ENCODE measurements around the gene PTCH2. TPM values are rescaled to one million over a fixed set of nuclear protein-coding genes. Genes with fewer than 3 reads are reported as not detected.
A peak's percentile ranks its signal among the peaks of the same experiment; 100 is the strongest.

PTCH2 gene
- total RNA-seq, 4 donors from 2014 or later: 0.09 to 0.19 TPM; not detected in 2

DNA sequence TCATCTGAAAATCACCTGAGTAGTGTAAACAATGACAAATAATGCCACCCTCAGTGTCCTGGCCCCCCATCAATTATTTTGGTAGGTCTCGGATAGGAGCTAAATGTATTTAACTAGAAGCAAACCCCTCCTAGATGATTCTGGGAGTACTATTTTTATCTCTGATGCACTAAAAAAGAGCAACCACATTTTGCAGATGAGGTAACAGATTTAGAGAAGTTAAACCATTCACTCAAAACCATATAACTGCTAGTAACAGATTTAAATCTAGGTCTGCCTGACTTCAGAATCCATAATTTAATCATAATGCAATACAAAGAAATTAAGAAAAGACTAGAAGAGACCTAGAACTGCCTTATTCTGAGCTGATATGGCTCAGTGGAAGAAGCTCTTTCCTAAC, 17.3 kb upstream of the PTCH2 start:
- Histone ChIP-seq H3K4me3 (no peak overlapping the region), H3K9me3 (no peaks in the 10 kb centered on the region), H3K27ac (no peak overlapping the region), H3K27me3 (no peaks in the 10 kb centered on the region), H3K36me3 (peaks cover 0 to 48% (median 0%) of the 10 kb centered on the region in 3 donors), H3K4me1 (no peaks in the 10 kb centered on the region)
- intact Hi-C loops (cut with DNase I): no loop called here
- 64 to 94% methylated on average over 1 of the region's 1 CpG for WGBS, 2 donors
- no peak for DNase-seq
- TF ChIP-seq POLR2A (IDR thresholded peaks at IDR 0.05): no peak
- TF ChIP-seq, protein P1, sequence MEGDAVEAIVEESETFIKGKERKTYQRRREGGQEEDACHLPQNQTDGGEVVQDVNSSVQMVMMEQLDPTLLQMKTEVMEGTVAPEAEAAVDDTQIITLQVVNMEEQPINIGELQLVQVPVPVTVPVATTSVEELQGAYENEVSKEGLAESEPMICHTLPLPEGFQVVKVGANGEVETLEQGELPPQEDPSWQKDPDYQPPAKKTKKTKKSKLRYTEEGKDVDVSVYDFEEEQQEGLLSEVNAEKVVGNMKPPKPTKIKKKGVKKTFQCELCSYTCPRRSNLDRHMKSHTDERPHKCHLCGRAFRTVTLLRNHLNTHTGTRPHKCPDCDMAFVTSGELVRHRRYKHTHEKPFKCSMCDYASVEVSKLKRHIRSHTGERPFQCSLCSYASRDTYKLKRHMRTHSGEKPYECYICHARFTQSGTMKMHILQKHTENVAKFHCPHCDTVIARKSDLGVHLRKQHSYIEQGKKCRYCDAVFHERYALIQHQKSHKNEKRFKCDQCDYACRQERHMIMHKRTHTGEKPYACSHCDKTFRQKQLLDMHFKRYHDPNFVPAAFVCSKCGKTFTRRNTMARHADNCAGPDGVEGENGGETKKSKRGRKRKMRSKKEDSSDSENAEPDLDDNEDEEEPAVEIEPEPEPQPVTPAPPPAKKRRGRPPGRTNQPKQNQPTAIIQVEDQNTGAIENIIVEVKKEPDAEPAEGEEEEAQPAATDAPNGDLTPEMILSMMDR (IDR thresholded peaks at IDR 0.05): no peak

DNA sequence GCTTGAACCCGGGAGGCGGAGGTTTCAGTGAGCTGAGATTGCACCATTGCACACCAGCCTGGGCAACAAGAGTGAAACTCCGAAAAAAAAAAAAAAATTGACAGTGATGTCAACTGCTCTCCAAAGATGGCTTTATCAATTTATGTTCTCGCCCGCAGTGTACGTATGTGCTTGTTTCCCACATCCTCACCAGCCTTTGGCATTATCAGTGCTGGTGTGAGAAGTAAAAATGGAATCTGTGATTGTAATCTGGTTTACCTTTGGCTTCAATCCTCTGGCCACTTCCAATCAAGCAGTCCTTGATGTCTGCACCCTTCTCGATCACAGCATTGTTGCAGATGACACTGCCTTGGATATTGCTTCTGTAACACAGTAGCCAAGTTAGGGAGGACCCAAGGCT, 14.4 kb upstream of the PTCH2 start:
- no peak for DNase-seq
- no peaks in the 10 kb centered on the region for H3K9me3 ChIP-seq
- intact Hi-C loops (cut with DNase I): no loop called here
- TF ChIP-seq, protein P1 (IDR thresholded peaks at IDR 0.05): no peak
- no peak for TF ChIP-seq POLR2A (IDR thresholded peaks at IDR 0.05)
- H3K27me3 ChIP-seq: no peaks in the 10 kb centered on the region
- H3K4me3 ChIP-seq: no peak overlapping the region
- H3K4me1 ChIP-seq: no peaks in the 10 kb centered on the region
- WGBS, 2 donors: 90 to 94% methylated on average over 7 of the region's 7 CpGs
- no peak overlapping the region for H3K27ac ChIP-seq
- peaks cover 0 to 44% (median 0%) of the 10 kb centered on the region in 3 donors for H3K36me3 ChIP-seq

DNA sequence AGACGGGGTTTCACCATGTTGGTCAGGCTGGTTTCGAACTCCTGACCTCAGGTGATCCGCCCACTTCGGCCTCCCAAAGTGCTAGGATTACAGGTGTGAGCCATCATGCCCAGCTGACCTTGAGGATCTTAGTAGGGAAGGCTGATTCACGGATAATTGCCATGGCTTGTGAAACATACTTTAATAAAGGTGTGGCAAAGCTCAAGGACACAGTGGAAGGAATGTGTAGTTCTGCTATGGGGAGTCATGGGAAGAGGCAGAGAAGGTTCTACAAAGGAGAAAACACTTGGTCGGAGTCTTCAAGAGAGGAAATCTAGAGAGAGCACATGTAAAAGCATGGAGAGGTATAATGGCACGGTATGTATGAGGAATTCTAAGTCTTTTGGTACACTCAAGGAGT, 12.7 kb upstream of the PTCH2 start:
- intact Hi-C loops (cut with DNase I): no loop called here
- Histone ChIP-seq H3K27ac (peak overlapping the region in 1 of 4 donors; percentile 3), H3K27me3 (no peaks in the 10 kb centered on the region), H3K4me3 (no peak overlapping the region), H3K9me3 (no peaks in the 10 kb centered on the region), H3K4me1 (no peaks in the 10 kb centered on the region), H3K36me3 (peaks cover 0 to 49% (median 0%) of the 10 kb centered on the region in 3 donors)
- no peak for TF ChIP-seq POLR2A (IDR thresholded peaks at IDR 0.05)
- TF ChIP-seq, protein P1 (IDR thresholded peaks at IDR 0.05): peak in 1 of 6 experiments; percentile 59
- no peak for DNase-seq
- 80 to 89% methylated on average over 6 to 7 of the region's 7 CpGs for WGBS, 2 donors

DNA sequence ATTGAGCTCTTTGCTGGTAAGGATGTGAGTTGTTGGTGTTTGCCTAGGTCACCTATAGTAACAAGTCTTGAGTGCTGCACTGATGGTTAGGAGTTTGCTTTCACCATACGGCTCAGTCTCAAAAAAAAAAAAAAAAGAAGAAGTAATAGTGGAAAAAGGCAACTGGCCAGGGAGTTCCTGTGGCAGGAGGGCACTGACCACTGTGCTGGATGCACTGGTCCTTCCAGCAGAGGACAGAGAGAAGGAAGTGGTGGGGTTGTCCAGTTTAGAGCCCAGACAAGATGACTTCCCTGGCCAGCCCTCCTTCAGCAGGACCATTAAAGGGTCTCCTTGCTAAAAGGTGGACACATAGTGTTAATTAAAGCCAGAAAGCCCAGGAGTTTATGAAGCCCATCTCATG, 11.9 kb upstream of the PTCH2 start:
- TF ChIP-seq, protein P1 (IDR thresholded peaks at IDR 0.05): no peak
- TF ChIP-seq POLR2A (IDR thresholded peaks at IDR 0.05): no peak
- DNase-seq: no peak
- Histone ChIP-seq H3K36me3 (peaks cover 0 to 55% (median 0%) of the 10 kb centered on the region in 3 donors), H3K27ac (no peak overlapping the region), H3K4me3 (no peak overlapping the region), H3K4me1 (no peaks in the 10 kb centered on the region), H3K27me3 (no peaks in the 10 kb centered on the region), H3K9me3 (no peaks in the 10 kb centered on the region)
- WGBS, 2 donors: 75 to 86% methylated on average over 1 of the region's 1 CpG
- intact Hi-C loops (cut with DNase I): no loop called here

DNA sequence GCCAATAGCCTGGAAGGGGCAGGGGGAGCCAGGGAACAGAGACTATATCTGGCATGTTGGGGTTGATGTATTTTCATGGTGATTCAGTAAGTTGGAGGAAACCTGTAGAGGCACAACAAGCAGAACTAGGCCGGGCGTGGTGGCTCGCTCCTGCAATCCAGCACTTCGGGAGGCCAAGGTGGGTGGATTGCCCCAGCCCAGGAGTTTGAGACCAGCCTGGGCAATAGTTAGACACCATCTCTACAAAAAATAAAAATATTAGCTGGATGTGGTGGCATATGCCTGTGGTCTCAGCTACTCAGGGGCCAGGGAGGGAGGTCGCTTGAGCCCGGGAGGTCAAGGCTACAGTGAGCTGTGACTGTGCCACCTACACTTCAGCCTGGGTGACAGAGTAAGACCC, 10.1 kb upstream of the PTCH2 start:
- H3K27me3 ChIP-seq: no peaks in the 10 kb centered on the region
- TF ChIP-seq POLR2A (IDR thresholded peaks at IDR 0.05): no peak
- TF ChIP-seq, protein P1 (IDR thresholded peaks at IDR 0.05): no peak
- H3K4me1 ChIP-seq: peaks cover 0 to 6% (median 0%) of the 10 kb centered on the region in 3 donors
- no peak overlapping the region for H3K27ac ChIP-seq
- peaks cover 0 to 49% (median 0%) of the 10 kb centered on the region in 3 donors for H3K36me3 ChIP-seq
- intact Hi-C loops (cut with DNase I): no loop called here
- no peak overlapping the region for H3K4me3 ChIP-seq
- 88 to 94% methylated on average over 6 of the region's 6 CpGs for WGBS, 2 donors
- no peak for DNase-seq
- H3K9me3 ChIP-seq: no peaks in the 10 kb centered on the region
